Panc1 (cell line): ENCODE data around the gene ADAMTS6. TPM values are rescaled to one million over a fixed set of nuclear protein-coding genes. Genes with fewer than 3 reads are reported as not detected.

Experiments used
- ATAC-seq: fragments of 200-7000 bp; cut with Tn5 transposase; 2 replicates; pipeline ENCODE4 v1.9.1; 2020; ENCODE audit warnings: mild to moderate bottlenecking, moderate library complexity
- BruUV-seq: library from RNA; stranded (reverse); fragments of 400-500 nt; replicated peaks from 2 replicates; lab custom pipeline; 2021; lab: Mats Ljungman, UMichigan
- CTCF ChIA-PET: fragments of 300-600 bp; sonication (Branson Sonifier 250); formaldehyde crosslinking; loops from one replicate; lab custom pipeline; 2022; ENCODE audit warnings: antibody characterized with exemption; lab: Charles Lee
- POLR2A ChIA-PET: fragments of 300-600 bp; sonication (Branson Sonifier 250); formaldehyde crosslinking; loops from one replicate; lab custom pipeline; 2022; ENCODE audit warnings: antibody characterized with exemption; lab: Charles Lee
- DNase-seq: peaks from one replicate; pipeline ENCODE4 v3.0.0-alpha.2; 2010; ENCODE audit warnings: low read depth, low spot score
- H3K27ac ChIP-seq: 2 replicates; pipeline ENCODE4 v1.5.1; 2011; ENCODE audit warnings: mild to moderate bottlenecking, low read length, inconsistent platforms
- H3K27me3 ChIP-seq: fragments of 200-500 bp; sonication (Bioruptor generic); 2 replicates; pipeline ENCODE4 v1.6.0; 2014; ENCODE audit warnings: low read length, inconsistent platforms; ENCODE audit not compliant: control insufficient read depth, insufficient read depth
- H3K36me3 ChIP-seq: fragments of 200-500 bp; sonication (Bioruptor generic); 2 replicates; pipeline ENCODE4 v1.5.1; 2014; ENCODE audit warnings: inconsistent platforms, mild to moderate bottlenecking, low read length, moderate library complexity; ENCODE audit not compliant: control insufficient read depth, insufficient read depth
- H3K4me1 ChIP-seq: 2 replicates; pipeline ENCODE4 v1.5.1; 2011; ENCODE audit warnings: inconsistent platforms, mild to moderate bottlenecking, low read length, moderate library complexity; ENCODE audit not compliant: control insufficient read depth, insufficient read depth
- H3K4me3 ChIP-seq, 2 experiments: 2 replicates each; pipeline ENCODE4 v1.5.1; 2011 to 2012; ENCODE audit warnings: low read depth in 2 of 2, low read length in 2 of 2, mild to moderate bottlenecking in 2 of 2, inconsistent platforms in 1 of 2, moderate library complexity in 1 of 2
- H3K9me3 ChIP-seq: fragments of 200-500 bp; sonication (Bioruptor generic); 2 replicates; pipeline ENCODE4 v1.5.1; 2014; ENCODE audit warnings: low read depth, mild to moderate bottlenecking, inconsistent platforms, low read length, moderate library complexity; ENCODE audit not compliant: control insufficient read depth, insufficient read depth
- POLR2AphosphoS5 ChIP-seq: IDR thresholded peaks from 2 replicates; pipeline ENCODE4 v1.6.1; 2012; ENCODE audit warnings: mild to moderate bottlenecking, low read depth, low read length, moderate library complexity
- SIN3A ChIP-seq: IDR thresholded peaks from 2 replicates; pipeline ENCODE4 v1.6.1; 2012; ENCODE audit warnings: low read depth, mild to moderate bottlenecking, low read length, moderate library complexity, borderline replicate concordance; ENCODE audit not compliant: insufficient read depth
- TCF7L2 ChIP-seq: IDR thresholded peaks from 2 replicates; pipeline ENCODE4 v1.6.1; 2011; ENCODE audit warnings: mild to moderate bottlenecking, low read depth, low read length, inconsistent platforms
- in situ Hi-C: cut with HindIII; loops from 2 replicates; pipeline ENCODE4 v1.10.0; 2016; ENCODE audit warnings: low sequenced_read_pairs, low pct_unique_long_range_greater_than_20kb
- intact Hi-C: fragments of 100-400 bp; cut with micrococcal nuclease; formaldehyde crosslinking; loops from one replicate; pipeline ENCODE4 v1.10.0; 2022; ENCODE audit not compliant: unreplicated experiment
- total RNA-seq: library from RNA; stranded (reverse); gene quantifications from one replicate; pipeline ENCODE4 v1.2.1, GENCODE V29; 2021; ENCODE audit not compliant: unreplicated experiment
- TF ChIP-seq, protein P1 (sequence below), 2 experiments: IDR thresholded peaks; 2 replicates each; pipeline ENCODE4 v1.6.1; 2011 to 2012; ENCODE audit warnings: low read depth in 2 of 2, control low read depth in 1 of 2, low read length in 1 of 2, mild to moderate bottlenecking in 1 of 2, moderate library complexity in 1 of 2; ENCODE audit not compliant: insufficient read depth in 1 of 2
- TF ChIP-seq, protein P2 (sequence below): fragments of 450-650 bp; IDR thresholded peaks from 2 replicates; pipeline ENCODE4 v1.5.1; 2017; ENCODE audit warnings: mild to moderate bottlenecking

Gene ADAMTS6
- total RNA-seq, 1 experiment from 2014 or later: 0.64 TPM

- CTCF ChIA-PET: no interaction called here
Observed at GRCh38 chr5:65320250-65320649, 161.5 kb downstream of the ADAMTS6 start.

DNA sequence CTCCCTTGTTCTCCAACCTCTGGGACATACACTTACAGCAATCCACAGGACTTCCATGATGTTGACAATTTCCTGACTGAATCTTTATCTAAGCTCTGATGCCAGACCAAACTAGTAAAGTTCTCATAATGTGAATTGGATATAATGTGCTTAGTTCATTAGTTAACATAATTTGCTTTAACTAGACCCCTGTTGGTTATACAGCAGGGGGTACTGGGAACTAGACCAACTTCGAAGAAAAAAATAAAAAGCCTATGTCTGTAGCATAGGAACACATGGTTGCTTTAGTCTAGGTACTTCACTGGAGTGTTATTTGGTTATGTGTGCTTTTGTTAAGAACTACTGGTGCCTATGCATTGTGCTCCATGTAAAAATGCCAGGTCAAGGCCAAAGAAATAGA lies 173.8 kb downstream of the ADAMTS6 start:
- intact Hi-C loops (no loop called here), in situ Hi-C loops (no loop called here)
- Histone ChIP-seq H3K27me3 (no peaks in the 10 kb centered on the region; the same call in 1 of the 2 replicates), H3K27ac (no peak overlapping the region), H3K4me1 (no peaks in the 10 kb centered on the region), H3K4me3 (no peak overlapping the region), H3K9me3 (no peaks in the 10 kb centered on the region), H3K36me3 (no peaks in the 10 kb centered on the region)
- TF ChIP-seq TCF7L2: no peak
- TF ChIP-seq, protein P1, sequence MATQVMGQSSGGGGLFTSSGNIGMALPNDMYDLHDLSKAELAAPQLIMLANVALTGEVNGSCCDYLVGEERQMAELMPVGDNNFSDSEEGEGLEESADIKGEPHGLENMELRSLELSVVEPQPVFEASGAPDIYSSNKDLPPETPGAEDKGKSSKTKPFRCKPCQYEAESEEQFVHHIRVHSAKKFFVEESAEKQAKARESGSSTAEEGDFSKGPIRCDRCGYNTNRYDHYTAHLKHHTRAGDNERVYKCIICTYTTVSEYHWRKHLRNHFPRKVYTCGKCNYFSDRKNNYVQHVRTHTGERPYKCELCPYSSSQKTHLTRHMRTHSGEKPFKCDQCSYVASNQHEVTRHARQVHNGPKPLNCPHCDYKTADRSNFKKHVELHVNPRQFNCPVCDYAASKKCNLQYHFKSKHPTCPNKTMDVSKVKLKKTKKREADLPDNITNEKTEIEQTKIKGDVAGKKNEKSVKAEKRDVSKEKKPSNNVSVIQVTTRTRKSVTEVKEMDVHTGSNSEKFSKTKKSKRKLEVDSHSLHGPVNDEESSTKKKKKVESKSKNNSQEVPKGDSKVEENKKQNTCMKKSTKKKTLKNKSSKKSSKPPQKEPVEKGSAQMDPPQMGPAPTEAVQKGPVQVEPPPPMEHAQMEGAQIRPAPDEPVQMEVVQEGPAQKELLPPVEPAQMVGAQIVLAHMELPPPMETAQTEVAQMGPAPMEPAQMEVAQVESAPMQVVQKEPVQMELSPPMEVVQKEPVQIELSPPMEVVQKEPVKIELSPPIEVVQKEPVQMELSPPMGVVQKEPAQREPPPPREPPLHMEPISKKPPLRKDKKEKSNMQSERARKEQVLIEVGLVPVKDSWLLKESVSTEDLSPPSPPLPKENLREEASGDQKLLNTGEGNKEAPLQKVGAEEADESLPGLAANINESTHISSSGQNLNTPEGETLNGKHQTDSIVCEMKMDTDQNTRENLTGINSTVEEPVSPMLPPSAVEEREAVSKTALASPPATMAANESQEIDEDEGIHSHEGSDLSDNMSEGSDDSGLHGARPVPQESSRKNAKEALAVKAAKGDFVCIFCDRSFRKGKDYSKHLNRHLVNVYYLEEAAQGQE (IDR thresholded peaks at IDR 0.05; ENCODE audit: insufficient read depth in 1 of 2, low read depth in 2 of 2, low read length in 1 of 2): no peak
- no peak for TF ChIP-seq POLR2AphosphoS5
- TF ChIP-seq SIN3A: no peak
- POLR2A ChIA-PET: no interaction called here
- BruUV-seq: no TSS peak
- CTCF ChIA-PET: no interaction called here
- DNase-seq (no peak), ATAC-seq (no peak)

More at GRCh38 chr5:65320250-65320649, 161.5 kb downstream of the ADAMTS6 start:
- Histone ChIP-seq H3K27me3 (no peaks in the 10 kb centered on the region), H3K4me3 (no peak overlapping the region), H3K27ac (no peak overlapping the region), H3K36me3 (no peaks in the 10 kb centered on the region), H3K9me3 (no peaks in the 10 kb centered on the region), H3K4me1 (no peaks in the 10 kb centered on the region)
- POLR2A ChIA-PET: no interaction called here
- intact Hi-C loops: no loop called here
- no peak for TF ChIP-seq POLR2AphosphoS5
- TF ChIP-seq TCF7L2: no peak
- TF ChIP-seq, protein P1 (IDR thresholded peaks at IDR 0.05; ENCODE audit: insufficient read depth in 1 of 2, low read depth in 2 of 2, low read length in 1 of 2): no peak
- TF ChIP-seq SIN3A: no peak
- TF ChIP-seq, protein P2, sequence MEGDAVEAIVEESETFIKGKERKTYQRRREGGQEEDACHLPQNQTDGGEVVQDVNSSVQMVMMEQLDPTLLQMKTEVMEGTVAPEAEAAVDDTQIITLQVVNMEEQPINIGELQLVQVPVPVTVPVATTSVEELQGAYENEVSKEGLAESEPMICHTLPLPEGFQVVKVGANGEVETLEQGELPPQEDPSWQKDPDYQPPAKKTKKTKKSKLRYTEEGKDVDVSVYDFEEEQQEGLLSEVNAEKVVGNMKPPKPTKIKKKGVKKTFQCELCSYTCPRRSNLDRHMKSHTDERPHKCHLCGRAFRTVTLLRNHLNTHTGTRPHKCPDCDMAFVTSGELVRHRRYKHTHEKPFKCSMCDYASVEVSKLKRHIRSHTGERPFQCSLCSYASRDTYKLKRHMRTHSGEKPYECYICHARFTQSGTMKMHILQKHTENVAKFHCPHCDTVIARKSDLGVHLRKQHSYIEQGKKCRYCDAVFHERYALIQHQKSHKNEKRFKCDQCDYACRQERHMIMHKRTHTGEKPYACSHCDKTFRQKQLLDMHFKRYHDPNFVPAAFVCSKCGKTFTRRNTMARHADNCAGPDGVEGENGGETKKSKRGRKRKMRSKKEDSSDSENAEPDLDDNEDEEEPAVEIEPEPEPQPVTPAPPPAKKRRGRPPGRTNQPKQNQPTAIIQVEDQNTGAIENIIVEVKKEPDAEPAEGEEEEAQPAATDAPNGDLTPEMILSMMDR: no peak
- no peak for DNase-seq
- in situ Hi-C loops: no loop called here
- no TSS peak for BruUV-seq
- ATAC-seq: no peak
